Nephron (organoid): ENCODE results near the gene XIRP2.
"Not testable (repeated sequence)": the region's sequence is repeated elsewhere in the genome, so short reads cannot be mapped to it uniquely, and the experiment has no call there.

Experiments used
- H3K27ac Mint-ChIP-seq, 3 experiments: 2 replicates each; pipeline ENCODE4 v1.8.0; 2020; ENCODE audit warnings: mixed read lengths in 3 of 3, mild to moderate bottlenecking in 2 of 3, moderate library complexity in 1 of 3
- H3K27me3 Mint-ChIP-seq: 2 replicates; pipeline ENCODE4 v1.8.0; 2021; ENCODE audit warnings: low read depth, mild to moderate bottlenecking, moderate library complexity, mixed read lengths
- H3K36me3 Mint-ChIP-seq: 2 replicates; pipeline ENCODE4 v1.8.0; 2020; ENCODE audit warnings: low read depth, mixed read lengths
- H3K4me1 Mint-ChIP-seq: 2 replicates; pipeline ENCODE4 v1.8.0; 2020; ENCODE audit warnings: mixed read lengths
- H3K4me3 Mint-ChIP-seq, 3 experiments: 2 replicates each; pipeline ENCODE4 v1.8.0; 2020; ENCODE audit warnings: mild to moderate bottlenecking in 3 of 3, mixed read lengths in 3 of 3, moderate library complexity in 2 of 3
- H3K9me3 Mint-ChIP-seq: 2 replicates; pipeline ENCODE4 v1.8.0; 2020; ENCODE audit warnings: mixed read lengths
- CTCF ChIP-seq, 3 experiments: fragments of 200-600 bp; sonication (generic); IDR thresholded peaks; one replicate each; pipeline ENCODE4 v1.5.0; 2021; ENCODE audit warnings: antibody characterized with exemption in 3 of 3; ENCODE audit not compliant: unreplicated experiment in 3 of 3

Gene XIRP2

GRCh38 chr2:167017021-167017420 lies 128.7 kb downstream of the XIRP2 start:
- no peak for TF ChIP-seq CTCF (IDR thresholded peaks at IDR 0.05; ENCODE audit: unreplicated experiment in 3 of 3)

GRCh38 chr2:167018590-167018989 lies 130.3 kb downstream of the XIRP2 start:
- Mint-ChIP-seq H3K36me3 (no peaks in the 10 kb centered on the region), H3K4me3 (no peak overlapping the region), H3K27ac (no peak overlapping the region), H3K4me1 (peaks cover 5% of the 10 kb centered on the region), H3K9me3 (peaks cover under 1% of the 10 kb centered on the region), H3K27me3 (no peaks in the 10 kb centered on the region)
- TF ChIP-seq CTCF (IDR thresholded peaks at IDR 0.05; ENCODE audit: unreplicated experiment in 3 of 3) = no peak

More at GRCh38 chr2:167017021-167017420, 128.7 kb downstream of the XIRP2 start:
- Mint-ChIP-seq H3K4me3 (no peak overlapping the region), H3K27me3 (no peaks in the 10 kb centered on the region), H3K9me3 (peaks cover 3% of the 10 kb centered on the region), H3K36me3 (no peaks in the 10 kb centered on the region), H3K4me1 (peaks cover 5% of the 10 kb centered on the region), H3K27ac (no peak overlapping the region)

- H3K27ac Mint-ChIP-seq = no peak overlapping the region
- peaks cover 53% of the 10 kb centered on the region for H3K9me3 Mint-ChIP-seq
- H3K4me3 Mint-ChIP-seq = no peak overlapping the region
- no peaks in the 10 kb centered on the region for H3K27me3 Mint-ChIP-seq
- no peaks in the 10 kb centered on the region for H3K4me1 Mint-ChIP-seq
- no peaks in the 10 kb centered on the region for H3K36me3 Mint-ChIP-seq
- no peak for TF ChIP-seq CTCF (IDR thresholded peaks at IDR 0.05; ENCODE audit: unreplicated experiment in 3 of 3)
Observed at GRCh38 chr2:167028503-167028902, 140.2 kb downstream of the XIRP2 start.

- not testable (repeated sequence) for H3K4me3 Mint-ChIP-seq, H3K27me3 Mint-ChIP-seq, H3K27ac Mint-ChIP-seq, H3K4me1 Mint-ChIP-seq, H3K36me3 Mint-ChIP-seq
- H3K9me3 Mint-ChIP-seq = peaks cover 56% of the 10 kb centered on the region
Observed at GRCh38 chr2:167034976-167035375, 146.7 kb downstream of the XIRP2 start.

- Mint-ChIP-seq H3K4me1 (no peaks in the 10 kb centered on the region), H3K9me3 (no peaks in the 10 kb centered on the region), H3K36me3 (no peaks in the 10 kb centered on the region), H3K27me3 (no peaks in the 10 kb centered on the region), H3K4me3 (no peak overlapping the region), H3K27ac (no peak overlapping the region)
- no peak for TF ChIP-seq CTCF (IDR thresholded peaks at IDR 0.05; ENCODE audit: unreplicated experiment in 3 of 3)
Observed at GRCh38 chr2:167048829-167049228, 160.5 kb downstream of the XIRP2 start.

- Mint-ChIP-seq H3K27ac (no peak overlapping the region), H3K9me3 (no peaks in the 10 kb centered on the region), H3K4me1 (no peaks in the 10 kb centered on the region), H3K4me3 (no peak overlapping the region), H3K36me3 (no peaks in the 10 kb centered on the region), H3K27me3 (no peaks in the 10 kb centered on the region)
- no peak for TF ChIP-seq CTCF (IDR thresholded peaks at IDR 0.05; ENCODE audit: unreplicated experiment in 3 of 3)
Observed at GRCh38 chr2:167049659-167050058, 161.4 kb downstream of the XIRP2 start.
